HG03025 (cell line): Measurements from ENCODE around the gene FHL2.
A peak's percentile ranks its signal among the peaks of the same experiment; 100 is the strongest.

Source experiments
- ATAC-seq: cut with Tn5 transposase; IDR thresholded peaks from one replicate; pipeline ENCODE4 v1.9.1; 2021; ENCODE audit warnings: mild to moderate bottlenecking, moderate library complexity; ENCODE audit not compliant: unreplicated experiment, low FRiP score

The FHL2 gene

GRCh38 chr2:105400138-105400540 is 1.3 kb upstream of the FHL2 start:
- no peak for ATAC-seq

- ATAC-seq: peak; percentile 9
These were observed 483 bp upstream of the FHL2 start for GRCh38 chr2:105399207-105399861.

- no peak for ATAC-seq
These were observed 907 bp downstream of the FHL2 start for GRCh38 chr2:105397953-105398335.

GRCh38 chr2:105397025-105397722 is 1.7 kb downstream of the FHL2 start:
- ATAC-seq: no peak

- ATAC-seq: no peak
These were observed 2.4 kb downstream of the FHL2 start for GRCh38 chr2:105396254-105397024.

- ATAC-seq: no peak
These were observed 3.2 kb downstream of the FHL2 start for GRCh38 chr2:105395691-105396090.

- no peak for ATAC-seq
These were observed 3.8 kb downstream of the FHL2 start for GRCh38 chr2:105394951-105395611.

GRCh38 chr2:105393373-105394055 is 5.3 kb downstream of the FHL2 start:
- ATAC-seq: no peak

- no peak for ATAC-seq
These were observed 6.8 kb downstream of the FHL2 start for GRCh38 chr2:105391763-105392662.

- no peak for ATAC-seq
These were observed 7.7 kb downstream of the FHL2 start for GRCh38 chr2:105391058-105391627.

GRCh38 chr2:105390454-105390853 is 8.4 kb downstream of the FHL2 start:
- ATAC-seq: no peak

GRCh38 chr2:105388971-105389381 is 9.9 kb downstream of the FHL2 start:
- no peak for ATAC-seq

- no peak for ATAC-seq
These were observed 11.6 kb downstream of the FHL2 start for GRCh38 chr2:105387225-105387624.

- no peak for ATAC-seq
These were observed 12.9 kb downstream of the FHL2 start for GRCh38 chr2:105385731-105386540.

GRCh38 chr2:105384861-105385260 is 14.0 kb downstream of the FHL2 start:
- no peak for ATAC-seq

- no peak for ATAC-seq
These were observed 14.6 kb downstream of the FHL2 start for GRCh38 chr2:105384216-105384615.

GRCh38 chr2:105383432-105384166 is 15.3 kb downstream of the FHL2 start:
- no peak for ATAC-seq

- no peak for ATAC-seq
These were observed 16.7 kb downstream of the FHL2 start for GRCh38 chr2:105382177-105382576.
